GM12878 (cell line): Measurements from ENCODE around the gene XYLB. TPM values are rescaled to one million over a fixed set of nuclear protein-coding genes. Genes with fewer than 3 reads are reported as not detected.
"Not testable (repeated sequence)": the region's sequence is repeated elsewhere in the genome, so short reads cannot be mapped to it uniquely, and the experiment has no call there.

Experiments
- ATAC-seq: fragments of 200-7000 bp; cut with Tn5 transposase; 3 replicates; pipeline ENCODE4 v1.9.1; 2020; ENCODE audit warnings: mild to moderate bottlenecking, moderate library complexity
- BruUV-seq: library from RNA; stranded (reverse); fragments of 400-500 nt; replicated peaks from 2 replicates; lab custom pipeline; 2021; lab: Mats Ljungman, UMichigan
- CTCF ChIA-PET: fragments of 300-600 bp; sonication (Branson Sonifier 250); formaldehyde crosslinking; extraction: SDS; loops from one replicate; lab custom pipeline; 2021; ENCODE audit warnings: inconsistent platforms; lab: Yijun Ruan, JAX
- POLR2A ChIA-PET: fragments of 350-600 bp; formaldehyde crosslinking; extraction: SDS; loops from one replicate; lab custom pipeline; 2021; ENCODE audit warnings: inconsistent platforms; lab: Charles Lee
- RAD21 ChIA-PET: fragments of 300-600 bp; sonication (Branson Sonifier 250); formaldehyde crosslinking; loops from one replicate; lab custom pipeline; 2023; ENCODE audit warnings: antibody characterized with exemption; ENCODE audit not compliant: unreplicated experiment; lab: Charles Lee
- SMC1A ChIA-PET: fragments of 300-600 bp; sonication (Branson Sonifier 250); formaldehyde crosslinking; loops from one replicate; lab custom pipeline; 2023; ENCODE audit not compliant: unreplicated experiment, uncharacterized antibody; lab: Charles Lee
- DNase-seq: peaks from one replicate; pipeline ENCODE4 v3.0.0-alpha.2; 2011; ENCODE audit warnings: low read depth, low spot score
- FAIRE-seq: peaks from 3 replicates; lab custom pipeline; 2011; peaks lifted over from hg19 to GRCh38; lab: Jason Lieb, UNC
- H2AFZ ChIP-seq: 2 replicates; pipeline ENCODE4 v1.6.0; 2011; ENCODE audit warnings: low read depth, low read length, control low read depth; ENCODE audit not compliant: control insufficient read depth
- H3K27ac ChIP-seq: 2 replicates; pipeline ENCODE4 v1.5.1; 2011; ENCODE audit warnings: control low read depth; ENCODE audit not compliant: control insufficient read depth, insufficient read depth
- H3K27me3 ChIP-seq, 2 experiments: replicated peaks in 1 of 2; 2 replicates each; pipeline versions ENCODE4 v1.6.0 to v1.6.1; 2011; ENCODE audit warnings: low read length in 1 of 2; ENCODE audit not compliant: control insufficient read depth in 2 of 2, insufficient read depth in 2 of 2
- H3K36me3 ChIP-seq, 2 experiments: 2 replicates each; pipeline ENCODE4 v1.5.1; 2011; ENCODE audit warnings: low read length in 1 of 2; ENCODE audit not compliant: control insufficient read depth in 2 of 2, insufficient read depth in 2 of 2
- H3K4me1 ChIP-seq: 2 replicates; pipeline ENCODE4 v1.6.1; 2011; ENCODE audit warnings: mild to moderate bottlenecking, low read length, moderate library complexity, mixed read lengths; ENCODE audit not compliant: control insufficient read depth, insufficient read depth
- H3K4me2 ChIP-seq: 2 replicates; pipeline ENCODE4 v1.6.0; 2011; ENCODE audit warnings: control low read depth; ENCODE audit not compliant: control insufficient read depth, insufficient read depth
- H3K4me3 ChIP-seq: fragments of 200-600 bp; sonication (generic); 2 replicates; pipeline ENCODE4 v1.5.1; 2016
- H3K79me2 ChIP-seq: 2 replicates; pipeline ENCODE4 v1.6.0; 2011; ENCODE audit warnings: low read length; ENCODE audit not compliant: control insufficient read depth, insufficient read depth
- H3K9ac ChIP-seq: 2 replicates; pipeline ENCODE4 v1.8.0; 2011; ENCODE audit warnings: low read length, control low read depth, mixed read lengths; ENCODE audit not compliant: control insufficient read depth, insufficient read depth
- H3K9me3 ChIP-seq: replicated peaks from 3 replicates; pipeline ENCODE4 v1.5.1; 2011; ENCODE audit warnings: mild to moderate bottlenecking, low read length; ENCODE audit not compliant: control insufficient read depth, insufficient read depth
- H4K20me1 ChIP-seq: 2 replicates; pipeline ENCODE4 v1.6.0; 2011; ENCODE audit not compliant: control insufficient read depth, insufficient read depth
- CEBPB ChIP-seq, 2 experiments: fragments of 150-350 bp in 1 of 2; IDR thresholded peaks; 2 replicates each; pipeline ENCODE4 v1.6.1; 2012 to 2014; ENCODE audit warnings: low read depth in 2 of 2, low read length in 2 of 2, borderline replicate concordance in 1 of 2, inconsistent platforms in 1 of 2
- RAD21 ChIP-seq: IDR thresholded peaks from 2 replicates; pipeline ENCODE4 v1.6.1; 2011; ENCODE audit warnings: mild to moderate bottlenecking, low read depth, low read length, moderate library complexity; ENCODE audit not compliant: insufficient read depth
- SP1 ChIP-seq: IDR thresholded peaks from one replicate; pipeline ENCODE4 v1.6.1; 2011; ENCODE audit warnings: low read depth, low read length
- ZNF592 ChIP-seq: fragments of 450-650 bp; IDR thresholded peaks from 2 replicates; pipeline ENCODE4 v1.6.1; 2017; ENCODE audit warnings: mild to moderate bottlenecking, moderate library complexity
- WGBS: methylation state at CpG from one replicate; pipeline ENCODE4 v1.1.6; 2016; ENCODE audit warnings: low lambda C conversion rate; ENCODE audit not compliant: insufficient replicate concordance, insufficient coverage; ENCODE audit errors: missing lambda C conversion rate; 5-methylcytosine and 5-hydroxymethylcytosine counted together
- in situ Hi-C: fragments of 300-500 bp; cut with MboI; formaldehyde crosslinking; loops from 9 replicates; pipeline ENCODE4 v1.14.3; 2018; ENCODE audit warnings: mixed read lengths
- intact Hi-C: fragments of 100-400 bp; cut with micrococcal nuclease; formaldehyde crosslinking; loops from one replicate; pipeline ENCODE4 v1.14.2; 2022; ENCODE audit not compliant: unreplicated experiment
- polyA plus RNA-seq, 11 experiments: library from polyadenylated mRNA; depleted of rRNA in 4 of 11; unstranded in 6 of 11; stranded (reverse) in 5 of 11; fragments of >200 nt; fragmentation: Nextera tagmentation in 4 of 11; fragmentation: Illumina TruSeq in 1 of 11; extraction: Ambion mirVana in 4 of 11; extraction: Trizol in 1 of 11; gene quantifications; 1 replicate in 1 of 11; 2 replicates in 10 of 11; pipeline versions ENCODE4 v1.2.1 to v1.2.3, GENCODE V29; 2011 to 2016; ENCODE audit warnings: inconsistent platforms in 2 of 11, missing spikeins in 2 of 11, low read depth in 1 of 11
- total RNA-seq, 4 experiments: library from RNA; depleted of rRNA in 3 of 4; stranded (reverse); fragments of >200 nt in 3 of 4; fragmentation: Illumina TruSeq in 1 of 4; extraction: Trizol in 1 of 4; gene quantifications; 2 replicates each; pipeline versions ENCODE4 v1.2.1 to v1.2.3, GENCODE V29; 2013 to 2021

XYLB gene
- total and polyA plus RNA-seq, 10 of the 15 experiments (the other 5 are each of a cell fraction or from before 2014, with no cell fraction given) = 0.60 to 6.1 (median 3.5) TPM

- H3K36me3 ChIP-seq, FAIRE-seq, in situ Hi-C loops, H3K27ac ChIP-seq, H3K9me3 ChIP-seq, POLR2A ChIA-PET, RAD21 ChIA-PET, H4K20me1 ChIP-seq, BruUV-seq, H2AFZ ChIP-seq, DNase-seq, H3K4me1 ChIP-seq, H3K9ac ChIP-seq, H3K27me3 ChIP-seq, H3K4me3 ChIP-seq, H3K79me2 ChIP-seq, H3K4me2 ChIP-seq, ATAC-seq: not testable (repeated sequence)
- SMC1A ChIA-PET = interaction anchor here (0.6 to 2.8 kb wide), 6 partner anchors 45 to 334 kb away, joined by 3 to 20 read pairs (median 4); no protein-coding TSS in a partner anchor
- intact Hi-C loops = loop anchor here (5.0 to 10.0 kb wide), 2 partner anchors 180 to 322 kb away; no protein-coding TSS in a partner anchor
- WGBS = 56% methylated on average over 4 of the region's 4 CpGs
- CTCF ChIA-PET = interaction anchor here (0.8 to 5.0 kb wide), 9 partner anchors 8 to 323 kb away, joined by 3 to 54 read pairs (median 4); no protein-coding TSS in a partner anchor
Measured at GRCh38 chr3:38297053-38297452, 49.5 kb upstream of the XYLB start.

- intact Hi-C loops = loop anchor here (5.0 to 10.0 kb wide), 2 partner anchors 180 to 323 kb away; no protein-coding TSS in a partner anchor
Measured at GRCh38 chr3:38297537-38297936, 49.0 kb upstream of the XYLB start.

More at GRCh38 chr3:38297537-38297936, 49.0 kb upstream of the XYLB start:
- ChIA-PET CTCF (interaction anchor here (0.5 to 5.0 kb wide), 20 partner anchors 8 to 327 kb away, joined by 3 to 54 read pairs (median 4); no protein-coding TSS in a partner anchor), SMC1A (interaction anchor here (0.6 to 2.8 kb wide), 8 partner anchors 27 to 334 kb away, joined by 3 to 20 read pairs (median 3); no protein-coding TSS in a partner anchor), POLR2A (interaction anchor here (0.5 kb wide), 1 partner anchor 38 kb away, joined by 4 read pairs; no protein-coding TSS in a partner anchor), RAD21 (interaction anchor here (1.0 to 1.3 kb wide), 3 partner anchors 164 to 181 kb away, joined by 3 to 4 read pairs (median 3); no protein-coding TSS in a partner anchor)
- H3K9me3 ChIP-seq = no peaks in the 10 kb centered on the region
- TF ChIP-seq RAD21 (no peak), SP1 (no peak), ZNF592 (no peak), CEBPB (IDR thresholded peaks at IDR 0.05; ENCODE audit: borderline replicate concordance in 1 of 2, low read depth in 2 of 2, low read length in 2 of 2) (no peak)
- no peak overlapping the region for H2AFZ ChIP-seq
- no peak overlapping the region for H3K9ac ChIP-seq
- no peaks in the 10 kb centered on the region for H4K20me1 ChIP-seq
- BruUV-seq = no TSS peak
- FAIRE-seq = no peak
- H3K27ac ChIP-seq = no peak overlapping the region
- H3K27me3 ChIP-seq = no peaks in the 10 kb centered on the region
- in situ Hi-C loops = no loop called here
- H3K4me2 ChIP-seq = no peak overlapping the region
- no peaks in the 10 kb centered on the region for H3K79me2 ChIP-seq
- H3K4me3 ChIP-seq = no peak overlapping the region
- DNase-seq = no peak
- no peaks in the 10 kb centered on the region for H3K4me1 ChIP-seq
- no peaks in the 10 kb centered on the region for H3K36me3 ChIP-seq
- no peak for ATAC-seq
